HG02943 (cell line): ENCODE results near the gene SEMA5B.

ENCODE experiments used
- ATAC-seq: cut with Tn5 transposase; IDR thresholded peaks from one replicate; pipeline ENCODE4 v1.9.1; 2021; ENCODE audit warnings: mild to moderate bottlenecking, low read depth, moderate library complexity; ENCODE audit not compliant: unreplicated experiment

SEMA5B gene

DNA sequence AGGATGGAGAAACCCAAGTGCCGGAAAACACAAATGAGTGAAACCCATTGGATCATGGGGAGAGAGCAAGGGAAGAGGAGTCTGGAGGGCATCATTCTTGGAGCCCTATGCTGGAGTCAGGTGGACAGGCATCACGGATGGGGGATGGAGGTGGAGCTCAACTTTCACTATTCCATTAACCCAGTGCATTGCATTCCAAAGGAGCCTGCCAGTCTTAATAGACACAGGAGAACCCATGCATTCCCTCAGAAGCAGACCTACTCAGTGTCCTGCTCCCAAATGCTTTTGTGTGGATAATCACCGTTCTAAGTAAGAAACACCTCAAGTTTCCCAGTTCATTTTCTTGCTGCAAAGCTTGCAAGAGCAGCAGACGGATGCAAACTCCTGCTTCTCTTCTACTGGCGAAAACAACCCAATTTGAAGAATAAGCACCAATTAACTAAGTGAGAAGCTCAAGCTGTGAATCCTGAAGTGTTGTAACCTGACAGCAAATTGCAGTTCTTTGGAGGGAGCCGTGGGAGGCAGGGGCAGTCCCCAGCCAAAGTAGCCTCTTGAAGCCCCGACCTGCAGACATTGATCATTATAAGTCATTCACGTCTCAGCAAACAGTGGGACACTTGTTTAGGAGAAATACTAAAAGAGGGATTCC, 25.3 kb downstream of the SEMA5B start:
- no peak for ATAC-seq

GRCh38 chr3:122998856-122999255, 28.7 kb downstream of the SEMA5B start:
- no peak for ATAC-seq

DNA sequence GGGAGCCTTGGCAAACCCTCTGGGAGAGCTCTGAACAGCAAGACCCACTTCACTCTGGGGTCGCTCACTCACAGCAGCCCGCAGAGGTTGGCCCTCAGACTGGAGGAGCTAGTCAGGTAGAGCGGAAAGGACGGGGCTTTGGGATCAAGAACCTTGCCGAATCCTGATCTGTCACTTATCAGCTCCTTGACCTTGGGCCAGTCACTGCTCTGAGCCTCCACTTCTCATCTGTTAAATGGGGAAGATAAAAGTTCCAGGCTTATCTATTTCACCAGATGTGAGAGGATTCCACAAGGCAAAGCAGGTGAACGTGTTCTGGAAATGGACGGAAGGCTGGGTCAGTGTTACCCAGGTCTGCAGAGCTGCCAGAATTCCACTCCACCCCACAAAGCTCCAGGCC, 29.4 kb downstream of the SEMA5B start:
- no peak for ATAC-seq

- no peak for ATAC-seq
Observed at GRCh38 chr3:122996038-122996580, 31.5 kb downstream of the SEMA5B start.

DNA sequence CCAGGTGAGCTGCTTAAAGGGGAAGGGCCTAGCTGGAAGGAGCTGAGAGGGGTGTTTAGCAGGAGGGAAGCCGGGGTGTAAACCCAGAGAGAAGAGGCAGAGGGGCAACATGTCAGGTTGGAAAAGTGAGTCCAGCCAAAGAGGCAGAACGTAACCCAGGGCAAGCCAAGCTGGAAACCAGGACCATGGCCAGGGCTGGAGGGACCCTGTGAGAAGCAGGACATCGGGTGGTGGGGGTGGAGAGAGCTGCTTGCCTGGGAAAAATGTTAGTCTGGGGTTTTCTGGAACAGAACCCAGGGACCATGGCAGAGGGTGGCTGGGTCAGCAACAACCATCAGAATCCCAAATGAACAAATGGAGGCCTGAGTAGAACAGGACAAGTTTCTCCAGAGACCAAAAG, 32.6 kb downstream of the SEMA5B start:
- ATAC-seq: no peak

GRCh38 chr3:122993124-122993978, 34.2 kb downstream of the SEMA5B start:
- no peak for ATAC-seq

- no peak for ATAC-seq
Observed at GRCh38 chr3:122992676-122993075, 34.9 kb downstream of the SEMA5B start.

- no peak for ATAC-seq
Observed at GRCh38 chr3:122992133-122992532, 35.4 kb downstream of the SEMA5B start.

- no peak for ATAC-seq
Observed at GRCh38 chr3:122991236-122991985, 36.2 kb downstream of the SEMA5B start.

- no peak for ATAC-seq
Observed at GRCh38 chr3:122989856-122990575, 37.5 kb downstream of the SEMA5B start.

DNA sequence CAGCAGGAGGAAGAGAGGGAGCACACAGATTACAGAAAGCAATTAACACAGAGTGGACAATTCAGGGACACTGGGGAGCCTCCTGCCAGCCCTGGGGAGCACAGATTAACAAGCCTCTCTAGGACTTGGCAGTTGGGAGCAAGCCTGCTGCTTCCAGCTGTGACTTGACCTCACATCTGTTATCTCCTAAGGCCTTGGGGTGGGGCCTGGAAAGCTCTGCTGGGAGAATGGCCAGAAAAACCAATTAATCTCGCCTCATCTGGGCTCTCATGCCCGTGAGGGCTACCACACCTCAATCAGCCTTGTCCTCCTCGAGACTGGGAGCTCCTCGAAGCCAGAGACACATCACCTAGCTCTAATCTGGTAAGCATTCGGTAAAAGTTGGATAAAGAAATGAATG, 39.1 kb downstream of the SEMA5B start:
- ATAC-seq: no peak

- no peak for ATAC-seq
Observed at GRCh38 chr3:122987736-122988319, 39.7 kb downstream of the SEMA5B start.

DNA sequence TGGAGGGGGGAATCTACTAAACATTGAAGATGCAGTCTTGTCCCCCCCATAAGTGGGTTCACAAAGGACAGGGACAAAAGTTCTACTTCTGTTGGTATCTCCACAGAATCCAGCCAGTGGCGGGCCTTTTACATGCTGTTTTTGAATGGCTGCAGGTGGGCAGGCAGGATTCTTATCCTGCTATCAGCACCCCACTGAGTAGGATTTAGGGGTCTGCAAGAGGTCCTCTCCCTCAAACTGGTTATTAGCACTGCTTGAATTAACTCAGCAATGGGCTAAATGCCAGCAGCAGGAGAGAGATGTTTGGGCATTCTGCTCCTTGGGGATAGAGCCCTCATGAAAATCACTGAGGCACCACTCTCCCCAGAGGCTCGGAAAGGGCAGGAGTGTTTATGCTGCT, 40.3 kb downstream of the SEMA5B start:
- no peak for ATAC-seq

- no peak for ATAC-seq
Observed at GRCh38 chr3:122986693-122987179, 40.8 kb downstream of the SEMA5B start.

DNA sequence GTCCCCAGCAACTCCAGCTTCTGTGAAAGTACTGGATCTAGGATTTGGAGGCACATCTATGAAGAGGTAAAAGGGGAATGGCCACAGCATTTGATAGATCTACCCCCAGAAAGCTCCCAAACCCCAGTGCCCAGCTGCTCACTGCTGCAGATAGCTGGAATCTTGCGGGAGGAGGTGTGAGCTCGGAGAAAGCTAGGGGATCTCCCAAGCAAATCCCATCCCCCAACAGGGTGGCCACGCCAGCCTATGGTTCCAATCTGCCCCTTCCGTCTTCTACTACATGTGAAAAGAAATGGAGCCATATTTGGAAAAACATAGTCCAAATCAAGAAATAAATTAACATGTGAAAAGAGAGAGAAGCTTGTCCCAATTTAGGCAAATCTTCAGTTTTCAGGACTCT, 42.0 kb downstream of the SEMA5B start:
- no peak for ATAC-seq

GRCh38 chr3:122984650-122985049, 42.9 kb downstream of the SEMA5B start:
- no peak for ATAC-seq

GRCh38 chr3:122984007-122984406, 43.6 kb downstream of the SEMA5B start:
- no peak for ATAC-seq

DNA sequence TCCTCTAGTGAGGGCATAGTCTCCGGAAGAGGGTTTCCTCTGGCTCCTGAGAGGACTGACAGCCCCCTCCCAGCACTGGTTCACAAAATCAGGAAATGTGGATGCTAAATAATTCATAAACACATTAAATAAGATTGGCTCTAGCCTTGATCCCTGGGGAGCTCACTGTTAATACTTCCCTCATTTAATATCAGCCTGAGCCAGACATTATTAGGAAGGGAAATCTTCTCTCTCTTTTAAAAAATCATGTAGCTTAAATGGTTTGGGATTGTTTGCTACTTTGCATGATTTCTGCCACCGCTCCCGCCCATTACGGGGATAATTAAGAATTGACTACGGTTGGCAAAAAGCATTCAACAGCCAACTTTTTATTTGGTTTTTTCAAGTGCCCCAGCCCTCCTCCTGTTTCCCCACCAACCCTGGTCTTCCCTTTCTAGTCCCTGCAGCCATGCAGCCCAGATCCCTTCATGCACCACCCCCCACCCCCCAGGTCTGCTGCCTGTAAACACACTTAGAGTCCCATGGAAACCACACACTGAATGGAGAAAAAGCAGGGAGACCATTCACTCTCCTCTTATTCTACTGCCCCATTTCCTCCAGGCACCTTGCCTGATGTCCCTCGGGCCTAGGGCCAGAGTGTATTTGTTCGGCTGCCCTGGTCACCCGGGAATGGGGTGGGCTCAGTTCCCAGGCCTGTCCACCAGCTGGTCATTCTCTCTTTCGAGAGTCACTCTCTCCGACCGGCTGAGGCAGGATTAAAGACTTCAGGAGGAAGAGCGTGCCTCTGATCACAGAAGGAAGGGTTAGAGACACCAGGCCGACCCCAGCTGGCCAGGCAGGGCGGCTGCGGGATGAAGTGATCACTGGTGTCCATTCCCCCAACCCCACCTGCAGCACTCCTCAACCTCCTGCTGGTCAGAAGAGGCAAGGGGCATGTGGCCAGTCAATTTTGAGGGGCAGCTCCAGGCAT, 45.1 kb downstream of the SEMA5B start:
- ATAC-seq: no peak

DNA sequence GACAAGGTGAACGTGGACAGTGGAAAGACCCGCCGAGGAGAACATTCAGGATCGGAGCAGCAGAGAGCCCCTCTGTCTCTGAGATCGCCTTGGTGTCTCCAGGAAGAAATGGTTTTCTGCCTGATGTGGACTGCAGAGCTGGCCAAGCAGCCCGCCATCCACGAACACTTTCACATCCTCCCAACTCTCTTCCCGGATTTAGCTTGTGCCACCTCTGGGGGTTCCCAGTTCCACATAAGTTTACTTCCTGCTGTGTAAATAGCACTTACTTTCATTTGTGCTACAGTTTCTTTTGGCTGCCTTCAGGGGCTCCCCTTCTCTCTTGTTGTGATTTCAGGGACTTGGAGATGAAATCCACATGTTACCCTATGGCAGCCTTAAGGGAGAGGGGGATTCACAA, 48.4 kb downstream of the SEMA5B start:
- ATAC-seq: no peak
